Gastrocnemius medialis (tissue), 4 donors: ENCODE results near the gene IL6ST. TPM values are rescaled to one million over a fixed set of nuclear protein-coding genes. Genes with fewer than 3 reads are reported as not detected.

ENCODE experiments used
- total RNA-seq, 4 donors: library from RNA; depleted of rRNA; stranded (reverse); fragments of >200 nt; gene quantifications; one replicate each; pipeline versions ENCODE4 v1.1.0 to v1.2.3, GENCODE V29; 2016

The IL6ST gene
- total RNA-seq, 4 donors from 2014 or later: 128 to 228 (median 167) TPM

Other genes with a start within 250 kb of the IL6ST start
- under 1 TPM in 1 of 4 donors, not detected in 3; 0.29 TPM for gene IL31RA, start 143.6 kb downstream of the IL6ST start, total RNA-seq
- not detected for gene ANKRD55, start 238.4 kb upstream of the IL6ST start, total RNA-seq